ENCODE data around the gene PARVA.
"Not testable (repeated sequence)": the region's sequence is repeated elsewhere in the genome, so short reads cannot be mapped to it uniquely, and the experiment has no call there.

Gene PARVA

GRCh38 chr11:12377106-12377823 lies at the start of gene PARVA:
Gene PARVA (plus strand): TSS chr11:12377571. CDS start chr11:12377648, 77 bp downstream.
- Histone ChIP-seq H3K4me3 (ENCODE audit: low read length) (peak within 1 kb of the TSS; percentile 94), H3K9ac (ENCODE audit: low read depth, low read length) (peak within 1 kb of the TSS; percentile 87), H3K36me3 (ENCODE audit: insufficient read depth, low read depth, low read length) (no peaks in the 10 kb centered on the region)

GRCh38 chr11:12329169-12329568 lies 48.2 kb upstream of the PARVA start:
- Histone ChIP-seq H3K36me3 (ENCODE audit: insufficient read depth, low read depth, low read length) (no peaks in the 10 kb centered on the region), H3K9me3 (ENCODE audit: insufficient read depth, low read depth, low read length) (no peaks in the 10 kb centered on the region), H3K4me3 (ENCODE audit: low read length) (no peak overlapping the region), H3K27ac (ENCODE audit: low read length) (no peak overlapping the region), H3K4me1 (ENCODE audit: insufficient read depth, low read length) (peaks cover 12% of the 10 kb centered on the region; the same call in 1 of the 2 replicates), H3K27me3 (ENCODE audit: insufficient read depth, low read length) (no peaks in the 10 kb centered on the region), H3K9ac (ENCODE audit: low read depth, low read length) (no peak overlapping the region)

More at GRCh38 chr11:12377106-12377823, at the start of gene PARVA:
- Histone ChIP-seq H3K4me1 (ENCODE audit: insufficient read depth, low read length) (peaks cover 8% of the 10 kb centered on the region; the same call in 1 of the 2 replicates), H3K27ac (ENCODE audit: low read length) (peak within 1 kb of the TSS; percentile 68), H3K9me3 (ENCODE audit: insufficient read depth, low read depth, low read length) (no peaks in the 10 kb centered on the region), H3K27me3 (ENCODE audit: insufficient read depth, low read length) (peaks cover 23% of the 10 kb centered on the region)

GRCh38 chr11:12329797-12330196 lies 47.6 kb upstream of the PARVA start:
- Histone ChIP-seq H3K27ac (ENCODE audit: low read length) (no peak overlapping the region), H3K4me1 (ENCODE audit: insufficient read depth, low read length) (peaks cover 12% of the 10 kb centered on the region; the same call in 1 of the 2 replicates), H3K36me3 (ENCODE audit: insufficient read depth, low read depth, low read length) (no peaks in the 10 kb centered on the region), H3K27me3 (ENCODE audit: insufficient read depth, low read length) (no peaks in the 10 kb centered on the region), H3K9ac (ENCODE audit: low read depth, low read length) (no peak overlapping the region), H3K9me3 (ENCODE audit: insufficient read depth, low read depth, low read length) (no peaks in the 10 kb centered on the region), H3K4me3 (ENCODE audit: low read length) (no peak overlapping the region)

- H3K4me3 ChIP-seq (ENCODE audit: low read length): peak overlapping the region; percentile 0; the same call in 1 of the 2 replicates
- H3K36me3 ChIP-seq (ENCODE audit: insufficient read depth, low read depth, low read length): no peaks in the 10 kb centered on the region
- no peak overlapping the region for H3K27ac ChIP-seq (ENCODE audit: low read length)
- H3K9me3 ChIP-seq (ENCODE audit: insufficient read depth, low read depth, low read length): no peaks in the 10 kb centered on the region
- H3K27me3 ChIP-seq (ENCODE audit: insufficient read depth, low read length): no peaks in the 10 kb centered on the region
- peaks cover 12% of the 10 kb centered on the region; the same call in 1 of the 2 replicates for H3K4me1 ChIP-seq (ENCODE audit: insufficient read depth, low read length)
- no peak overlapping the region for H3K9ac ChIP-seq (ENCODE audit: low read depth, low read length)
Observed at GRCh38 chr11:12330485-12331231, 46.7 kb upstream of the PARVA start.

GRCh38 chr11:12331239-12331874 lies 46.0 kb upstream of the PARVA start:
- no peaks in the 10 kb centered on the region for H3K9me3 ChIP-seq (ENCODE audit: insufficient read depth, low read depth, low read length)
- peaks cover 12% of the 10 kb centered on the region; the same call in 1 of the 2 replicates for H3K4me1 ChIP-seq (ENCODE audit: insufficient read depth, low read length)
- no peak overlapping the region for H3K27ac ChIP-seq (ENCODE audit: low read length)
- no peaks in the 10 kb centered on the region for H3K36me3 ChIP-seq (ENCODE audit: insufficient read depth, low read depth, low read length)
- H3K9ac ChIP-seq (ENCODE audit: low read depth, low read length): no peak overlapping the region
- H3K4me3 ChIP-seq (ENCODE audit: low read length): peak overlapping the region; percentile 0; the same call in 1 of the 2 replicates
- no peaks in the 10 kb centered on the region for H3K27me3 ChIP-seq (ENCODE audit: insufficient read depth, low read length)

- Histone ChIP-seq H3K27ac (ENCODE audit: low read length) (no peak overlapping the region), H3K36me3 (ENCODE audit: insufficient read depth, low read depth, low read length) (no peaks in the 10 kb centered on the region), H3K9ac (ENCODE audit: low read depth, low read length) (no peak overlapping the region), H3K9me3 (ENCODE audit: insufficient read depth, low read depth, low read length) (peaks cover 12% of the 10 kb centered on the region), H3K4me1 (ENCODE audit: insufficient read depth, low read length) (no peaks in the 10 kb centered on the region), H3K4me3 (ENCODE audit: low read length) (no peak overlapping the region), H3K27me3 (ENCODE audit: insufficient read depth, low read length) (no peaks in the 10 kb centered on the region)
Observed at GRCh38 chr11:12343526-12343925, 33.8 kb upstream of the PARVA start.

GRCh38 chr11:12353534-12353933 lies 23.8 kb upstream of the PARVA start:
- Histone ChIP-seq H3K9me3 (ENCODE audit: insufficient read depth, low read depth, low read length) (no peaks in the 10 kb centered on the region), H3K36me3 (ENCODE audit: insufficient read depth, low read depth, low read length) (no peaks in the 10 kb centered on the region), H3K9ac (ENCODE audit: low read depth, low read length) (no peak overlapping the region), H3K27ac (ENCODE audit: low read length) (no peak overlapping the region), H3K4me3 (ENCODE audit: low read length) (no peak overlapping the region), H3K4me1 (ENCODE audit: insufficient read depth, low read length) (no peaks in the 10 kb centered on the region; the same call in 1 of the 2 replicates), H3K27me3 (ENCODE audit: insufficient read depth, low read length) (no peaks in the 10 kb centered on the region)

GRCh38 chr11:12354750-12355545 lies 22.4 kb upstream of the PARVA start:
- no peak overlapping the region for H3K4me3 ChIP-seq (ENCODE audit: low read length)
- no peaks in the 10 kb centered on the region for H3K36me3 ChIP-seq (ENCODE audit: insufficient read depth, low read depth, low read length)
- H3K4me1 ChIP-seq (ENCODE audit: insufficient read depth, low read length): no peaks in the 10 kb centered on the region; the same call in 1 of the 2 replicates
- no peak overlapping the region for H3K9ac ChIP-seq (ENCODE audit: low read depth, low read length)
- no peaks in the 10 kb centered on the region for H3K27me3 ChIP-seq (ENCODE audit: insufficient read depth, low read length)
- no peak overlapping the region for H3K27ac ChIP-seq (ENCODE audit: low read length)
- H3K9me3 ChIP-seq (ENCODE audit: insufficient read depth, low read depth, low read length): no peaks in the 10 kb centered on the region

- H3K4me3 ChIP-seq (ENCODE audit: low read length): no peak overlapping the region
- no peak overlapping the region for H3K9ac ChIP-seq (ENCODE audit: low read depth, low read length)
- H3K27me3 ChIP-seq (ENCODE audit: insufficient read depth, low read length): no peaks in the 10 kb centered on the region
- no peak overlapping the region for H3K27ac ChIP-seq (ENCODE audit: low read length)
- no peaks in the 10 kb centered on the region for H3K36me3 ChIP-seq (ENCODE audit: insufficient read depth, low read depth, low read length)
- no peaks in the 10 kb centered on the region for H3K9me3 ChIP-seq (ENCODE audit: insufficient read depth, low read depth, low read length)
- no peaks in the 10 kb centered on the region; the same call in 1 of the 2 replicates for H3K4me1 ChIP-seq (ENCODE audit: insufficient read depth, low read length)
Observed at GRCh38 chr11:12356944-12357655, 20.3 kb upstream of the PARVA start.

- not testable (repeated sequence) for H3K36me3 ChIP-seq (ENCODE audit: insufficient read depth, low read depth, low read length); H3K9me3 ChIP-seq (ENCODE audit: insufficient read depth, low read depth, low read length); H3K9ac ChIP-seq (ENCODE audit: low read depth, low read length); H3K27me3 ChIP-seq (ENCODE audit: insufficient read depth, low read length); H3K27ac ChIP-seq (ENCODE audit: low read length); H3K4me3 ChIP-seq (ENCODE audit: low read length); H3K4me1 ChIP-seq (ENCODE audit: insufficient read depth, low read length)
Observed at GRCh38 chr11:12357697-12358096, 19.7 kb upstream of the PARVA start.
